IMR-90 (cell line): Measurements from ENCODE around the gene PGA3. TPM values are rescaled to one million over a fixed set of nuclear protein-coding genes. Genes with fewer than 3 reads are reported as not detected.
A peak's percentile ranks its signal among the peaks of the same experiment; 100 is the strongest.

Experiments
- ATAC-seq: fragments of 200-7000 bp; cut with Tn5 transposase; 2 replicates; pipeline ENCODE4 v1.9.1; 2020; ENCODE audit warnings: low read depth, mild to moderate bottlenecking, moderate library complexity
- BruUV-seq: library from RNA; stranded (reverse); fragments of 400-500 nt; replicated peaks from 2 replicates; lab custom pipeline; 2021; lab: Mats Ljungman, UMichigan
- CTCF ChIA-PET: fragments of 300-600 bp; formaldehyde crosslinking; extraction: SDS; loops from one replicate; lab custom pipeline; 2021; ENCODE audit warnings: antibody characterized with exemption; lab: Yijun Ruan, JAX
- POLR2A ChIA-PET: fragments of 300-600 bp; sonication (Branson Sonifier 250); formaldehyde crosslinking; loops from one replicate; lab custom pipeline; 2022; ENCODE audit warnings: antibody characterized with exemption; ENCODE audit not compliant: unreplicated experiment; lab: Charles Lee
- DNase-seq: peaks from one replicate; pipeline ENCODE4 v3.0.0; 2013
- H2AFZ ChIP-seq: replicated peaks from 2 replicates; pipeline ENCODE3; 2013; ENCODE audit warnings: low read length, mild to moderate bottlenecking; ENCODE audit not compliant: poor library complexity
- H2AK5ac ChIP-seq: 2 replicates; pipeline ENCODE4 v1.6.1; 2013; ENCODE audit warnings: low read depth, low read length, inconsistent platforms
- H2AK9ac ChIP-seq: replicated peaks from 2 replicates; pipeline ENCODE3; 2013; ENCODE audit warnings: mild to moderate bottlenecking, low read depth, low read length, moderate library complexity; ENCODE audit not compliant: poor library complexity
- H2BK120ac ChIP-seq: 2 replicates; pipeline ENCODE4 v1.6.1; 2013; ENCODE audit warnings: low read depth, low read length, inconsistent platforms
- H2BK15ac ChIP-seq: 3 replicates; pipeline ENCODE4 v1.6.1; 2013; ENCODE audit warnings: low read depth, low read length, inconsistent platforms
- H2BK20ac ChIP-seq: 2 replicates; pipeline ENCODE4 v1.6.1; 2013; ENCODE audit warnings: low read depth, mild to moderate bottlenecking, inconsistent platforms, low read length, moderate library complexity
- H2BK5ac ChIP-seq: 2 replicates; pipeline ENCODE4 v1.6.1; 2013; ENCODE audit warnings: mild to moderate bottlenecking, low read depth, low read length, inconsistent platforms; ENCODE audit not compliant: poor library complexity, severe bottlenecking
- H3K14ac ChIP-seq: replicated peaks from 2 replicates; pipeline ENCODE4 v1.6.1; 2013; ENCODE audit warnings: low read depth, low read length, inconsistent platforms
- H3K18ac ChIP-seq: 2 replicates; pipeline ENCODE4 v1.6.1; 2013; ENCODE audit warnings: low read depth, low read length, control low read depth
- H3K23ac ChIP-seq: 2 replicates; pipeline ENCODE4 v1.6.1; 2013; ENCODE audit warnings: low read depth, low read length, inconsistent platforms
- H3K27ac ChIP-seq: 2 replicates; pipeline ENCODE4 v1.5.1; 2013; ENCODE audit warnings: mild to moderate bottlenecking, control low read depth, low read length; ENCODE audit not compliant: insufficient read depth
- H3K27me3 ChIP-seq: 2 replicates; pipeline ENCODE4 v1.6.1; 2013; ENCODE audit warnings: low read length; ENCODE audit not compliant: control insufficient read depth, insufficient read depth
- H3K36me3 ChIP-seq: 2 replicates; pipeline ENCODE4 v1.6.1; 2013; ENCODE audit warnings: low read length, mixed read lengths; ENCODE audit not compliant: control insufficient read depth, insufficient read depth
- H3K4ac ChIP-seq: 2 replicates; pipeline ENCODE4 v1.6.1; 2013; ENCODE audit warnings: low read depth, low read length, inconsistent platforms
- H3K4me1 ChIP-seq: 2 replicates; pipeline ENCODE4 v1.6.1; 2013; ENCODE audit warnings: low read length, mixed read lengths; ENCODE audit not compliant: control insufficient read depth, insufficient read depth
- H3K4me2 ChIP-seq: 2 replicates; pipeline ENCODE4 v1.6.1; 2013; ENCODE audit warnings: low read depth, mild to moderate bottlenecking, control low read depth, low read length, moderate library complexity
- H3K4me3 ChIP-seq: 2 replicates; pipeline ENCODE4 v1.5.1; 2013; ENCODE audit warnings: low read depth, mild to moderate bottlenecking, control low read depth, low read length, moderate library complexity; ENCODE audit not compliant: insufficient read depth
- H3K56ac ChIP-seq: 2 replicates; pipeline ENCODE4 v1.6.1; 2013; ENCODE audit warnings: low read length, inconsistent platforms; ENCODE audit not compliant: insufficient read depth; ENCODE audit errors: extremely low read depth
- H3K79me1 ChIP-seq, 2 experiments: 2 replicates each; pipeline ENCODE4 v1.6.1; 2013; ENCODE audit warnings: low read length in 2 of 2, inconsistent platforms in 1 of 2, low read depth in 1 of 2
- H3K9ac ChIP-seq: 2 replicates; pipeline ENCODE4 v1.6.1; 2013; ENCODE audit warnings: low read depth, low read length, control low read depth
- H3K9me1 ChIP-seq: 2 replicates; pipeline ENCODE4 v1.6.1; 2013; ENCODE audit warnings: low read length, inconsistent platforms; ENCODE audit not compliant: insufficient read depth
- H3K9me3 ChIP-seq: 2 replicates; pipeline ENCODE4 v1.6.1; 2013; ENCODE audit warnings: low read length; ENCODE audit not compliant: control insufficient read depth, insufficient read depth
- H4K20me1 ChIP-seq: 2 replicates; pipeline ENCODE4 v1.6.1; 2013; ENCODE audit warnings: low read length, inconsistent platforms; ENCODE audit not compliant: insufficient read depth
- H4K5ac ChIP-seq: 2 replicates; pipeline ENCODE4 v1.6.1; 2013; ENCODE audit warnings: mild to moderate bottlenecking, low read depth, low read length, control low read depth
- H4K8ac ChIP-seq, 2 experiments: 2 replicates each; pipeline ENCODE4 v1.6.1; 2013; ENCODE audit warnings: low read depth in 2 of 2, low read length in 2 of 2, control low read depth in 1 of 2, inconsistent platforms in 1 of 2
- H4K91ac ChIP-seq: 2 replicates; pipeline ENCODE4 v1.6.1; 2013; ENCODE audit warnings: low read depth, low read length, inconsistent platforms; ENCODE audit not compliant: insufficient read depth
- ELK1 ChIP-seq: fragments of 150-350 bp; IDR thresholded peaks from 2 replicates; pipeline ENCODE4 v1.6.1; 2016; ENCODE audit warnings: low read depth, mild to moderate bottlenecking, low read length, moderate library complexity, borderline replicate concordance
- USF2 ChIP-seq: fragments of 150-350 bp; IDR thresholded peaks from 2 replicates; pipeline ENCODE4 v1.6.1; 2017; ENCODE audit warnings: mild to moderate bottlenecking, antibody characterized with exemption, low read length, low read depth
- WGBS, 2 experiments: methylation state at CpG; one replicate each; pipeline versions ENCODE4 v1.1.5 to v1.1.7; 2013; ENCODE audit warnings: missing lambda C conversion rate in 2 of 2; ENCODE audit not compliant: insufficient read length in 1 of 2; ENCODE audit errors: extremely low coverage in 2 of 2; 5-methylcytosine and 5-hydroxymethylcytosine counted together
- dilution Hi-C: fragments of 300-500 bp; cut with HindIII; formaldehyde crosslinking; loops from one replicate; pipeline ENCODE4 v1.14.3; 2018; ENCODE audit warnings: low sequenced_read_pairs; ENCODE audit not compliant: unreplicated experiment
- in situ Hi-C: fragments of 300-500 bp; cut with MboI; formaldehyde crosslinking; loops from 3 replicates; pipeline ENCODE4 v1.14.3; 2019; ENCODE audit warnings: low sequenced_read_pairs, inconsistent platforms, mixed read lengths
- intact Hi-C: fragments of 100-400 bp; cut with micrococcal nuclease; formaldehyde crosslinking; loops from 2 replicates; pipeline ENCODE4 v1.10.0; 2022
- polyA plus RNA-seq, 3 experiments: library from polyadenylated mRNA; depleted of rRNA; stranded (reverse); fragments of >200 nt; gene quantifications; 2 replicates each; pipeline ENCODE4 v1.2.3, GENCODE V29; 2012; ENCODE audit warnings: low replicate concordance in 1 of 3
- total RNA-seq: library from RNA; depleted of rRNA; stranded (reverse); fragments of >200 nt; gene quantifications from 2 replicates; pipeline ENCODE4 v1.2.3, GENCODE V29; 2012

Gene PGA3
- total and polyA plus RNA-seq, 2 of the 4 experiments (the other 2 are of a cell fraction): 0.18 TPM; not detected in 1

- Histone ChIP-seq H3K36me3 (no peaks in the 10 kb centered on the region), H3K18ac (no peak overlapping the region), H2BK15ac (no peak overlapping the region), H4K91ac (no peak overlapping the region), H3K9ac (no peak overlapping the region), H3K9me1 (no peaks in the 10 kb centered on the region), H2AK5ac (no peak overlapping the region), H4K20me1 (no peaks in the 10 kb centered on the region), H2AFZ (no peak overlapping the region), H3K23ac (no peak overlapping the region), H2BK20ac (no peak overlapping the region), H3K79me1 (no peaks in the 10 kb centered on the region), H3K4me3 (no peak overlapping the region), H3K4me1 (no peaks in the 10 kb centered on the region), H2AK9ac (no peak overlapping the region), H2BK5ac (no peak overlapping the region), H3K4ac (no peak overlapping the region), H2BK120ac (no peak overlapping the region), H3K14ac (no peak overlapping the region), H4K8ac (no peak overlapping the region), H3K27ac (no peak overlapping the region), H3K27me3 (no peaks in the 10 kb centered on the region; the same call in 1 of the 2 replicates), H3K9me3 (peaks cover 1% of the 10 kb centered on the region; the same call in 1 of the 2 replicates), H3K56ac (no peak overlapping the region), H3K4me2 (no peak overlapping the region), H4K5ac (no peak overlapping the region)
- BruUV-seq: no TSS peak
- intact Hi-C loops (loop anchor here (2.0 kb wide), 1 partner anchor 272 kb away; the partner anchor contains the start of gene TMEM109), in situ Hi-C loops (loop anchor here (5.0 kb wide), 1 partner anchor 59 kb away; no protein-coding TSS in a partner anchor), dilution Hi-C loops (no loop called here)
- ChIA-PET CTCF (interaction anchor here (0.8 to 2.6 kb wide), 5 partner anchors 8 to 199 kb away, joined by 3 to 11 read pairs (median 3); no protein-coding TSS in a partner anchor), POLR2A (no interaction called here)
- DNase-seq: no peak
- 0 out of 2 replicates have a peak, but pooled peaks have one; percentile 18 for TF ChIP-seq USF2
- TF ChIP-seq ELK1: no peak
- ATAC-seq: no peak
- 81% methylated on average over 5 of the region's 8 CpGs; no CpG with 5 or more reads in 1 of the 2 experiments for WGBS, 2 experiments
These were observed 16.8 kb upstream of the PGA3 start for GRCh38 chr11:61186504-61186903.
